ENCODE measurements around the gene ARL16.

- TF ChIP-seq POLR2A (IDR thresholded peaks at IDR 0.05) (no peak), CTCF (IDR thresholded peaks at IDR 0.05) (no peak)
Measured at GRCh38 chr17:81695801-81696200, 12.2 kb upstream of the ARL16 start.

Measured in heart left ventricle (tissue), 13 donors.